HEK293 (cell line): Measurements from ENCODE around the gene ARMC2.

ENCODE experiments used
- CTCF ChIP-seq: fragments of 450-650 bp; formaldehyde crosslinking; IDR thresholded peaks from 2 replicates; pipeline ENCODE4 v1.5.1; 2016; ENCODE audit warnings: missing biosample characterization, missing genetic modification characterization
- KLF16 ChIP-seq: fragments of 450-650 bp; formaldehyde crosslinking; IDR thresholded peaks from 2 replicates; pipeline ENCODE4 v1.5.1; 2017; ENCODE audit warnings: missing biosample characterization, missing genetic modification characterization
- MEIS1 ChIP-seq: sonication (generic); formaldehyde crosslinking; IDR thresholded peaks from 2 replicates; pipeline ENCODE4 v1.8.1; 2022; ENCODE audit warnings: missing genetic modification reagents, mild to moderate bottlenecking, borderline replicate concordance
- ZNF133 ChIP-seq: fragments of 450-650 bp; formaldehyde crosslinking; IDR thresholded peaks from 2 replicates; pipeline ENCODE4 v1.5.1; 2016; ENCODE audit warnings: missing biosample characterization, missing genetic modification characterization
- ZNF350 ChIP-seq: fragments of 450-650 bp; formaldehyde crosslinking; IDR thresholded peaks from 2 replicates; pipeline ENCODE4 v1.5.0; 2017; ENCODE audit warnings: missing biosample characterization, mild to moderate bottlenecking, missing genetic modification characterization
- ZNF521 ChIP-seq: fragments of 450-650 bp; formaldehyde crosslinking; IDR thresholded peaks from 2 replicates; pipeline ENCODE4 v1.5.1; 2017; ENCODE audit warnings: missing biosample characterization, mild to moderate bottlenecking, missing genetic modification characterization
- ZSCAN18 ChIP-seq: fragments of 450-650 bp; formaldehyde crosslinking; IDR thresholded peaks from 2 replicates; pipeline ENCODE4 v1.5.1; 2016; ENCODE audit warnings: missing biosample characterization, missing genetic modification characterization

DNA sequence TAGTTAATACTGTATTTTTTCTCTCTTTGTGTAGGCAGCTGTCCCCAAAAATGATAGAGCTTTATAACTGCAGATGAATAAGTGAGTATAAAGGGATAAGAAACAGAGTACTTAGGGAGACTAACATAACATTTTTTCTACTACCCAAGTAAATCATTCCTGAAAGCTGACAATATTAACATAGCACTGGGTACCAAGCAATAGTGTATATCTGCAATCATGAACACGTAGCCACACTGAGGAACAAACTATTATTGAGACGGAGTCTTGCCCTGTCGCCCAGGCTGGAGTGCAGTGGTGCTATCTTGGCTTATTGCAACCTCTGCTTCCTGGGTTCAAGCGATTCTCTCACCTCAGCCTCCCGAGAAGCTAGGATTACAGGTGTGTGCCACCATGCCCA is 140.5 kb downstream of the ARMC2 start:
- no peak for TF ChIP-seq KLF16
- TF ChIP-seq CTCF (tag by site-specific recombination) = no peak
- no peak for TF ChIP-seq ZNF350 (tag by site-specific recombination)
- no peak for TF ChIP-seq ZNF133
- TF ChIP-seq ZNF521 (tag by site-specific recombination) = no peak
- TF ChIP-seq MEIS1 (CRISPR knock-in tag) = no peak
- TF ChIP-seq ZSCAN18 (tag by site-specific recombination) = no peak
